Effector memory CD4-positive, alpha-beta T cell (primary cell): Measurements from ENCODE around the gene POU4F3.

Source experiments
- DNase-seq, 3 donors: peaks; one replicate each; pipeline ENCODE4 v3.0.0-alpha.2; 2020
- H3K27ac ChIP-seq: 2 replicates; pipeline ENCODE4 v1.7.0; 2013; ENCODE audit warnings: mild to moderate bottlenecking, low read length, moderate library complexity; ENCODE audit not compliant: insufficient read depth, poor library complexity, severe bottlenecking
- H3K27me3 ChIP-seq: replicated peaks from 2 replicates; pipeline ENCODE4 v1.7.0; 2013; ENCODE audit warnings: mild to moderate bottlenecking, low read length; ENCODE audit not compliant: insufficient read depth, control insufficient read depth, poor library complexity, severe bottlenecking
- H3K36me3 ChIP-seq: 2 replicates; pipeline ENCODE4 v1.7.0; 2013; ENCODE audit warnings: mild to moderate bottlenecking, low read length, moderate library complexity; ENCODE audit not compliant: control insufficient read depth, insufficient read depth
- H3K4me1 ChIP-seq: 2 replicates; pipeline ENCODE4 v1.7.0; 2013; ENCODE audit warnings: low read length, mild to moderate bottlenecking; ENCODE audit not compliant: control insufficient read depth, insufficient read depth, poor library complexity, severe bottlenecking
- H3K4me3 ChIP-seq: 2 replicates; pipeline ENCODE4 v1.7.0; 2013; ENCODE audit warnings: low read length, low read depth, mild to moderate bottlenecking; ENCODE audit not compliant: insufficient read depth, poor library complexity, severe bottlenecking
- H3K9me3 ChIP-seq: 2 replicates; pipeline ENCODE4 v1.7.0; 2013; ENCODE audit warnings: mild to moderate bottlenecking, low read length, moderate library complexity; ENCODE audit not compliant: control insufficient read depth

The POU4F3 gene

GRCh38 chr5:146380714-146381113 lies 42.1 kb downstream of the POU4F3 start:
- Histone ChIP-seq H3K36me3 (no peaks in the 10 kb centered on the region), H3K27ac (no peak overlapping the region), H3K9me3 (no peaks in the 10 kb centered on the region), H3K4me1 (no peaks in the 10 kb centered on the region), H3K27me3 (peaks cover 2% of the 10 kb centered on the region), H3K4me3 (no peak overlapping the region)
- no peak for DNase-seq

DNA sequence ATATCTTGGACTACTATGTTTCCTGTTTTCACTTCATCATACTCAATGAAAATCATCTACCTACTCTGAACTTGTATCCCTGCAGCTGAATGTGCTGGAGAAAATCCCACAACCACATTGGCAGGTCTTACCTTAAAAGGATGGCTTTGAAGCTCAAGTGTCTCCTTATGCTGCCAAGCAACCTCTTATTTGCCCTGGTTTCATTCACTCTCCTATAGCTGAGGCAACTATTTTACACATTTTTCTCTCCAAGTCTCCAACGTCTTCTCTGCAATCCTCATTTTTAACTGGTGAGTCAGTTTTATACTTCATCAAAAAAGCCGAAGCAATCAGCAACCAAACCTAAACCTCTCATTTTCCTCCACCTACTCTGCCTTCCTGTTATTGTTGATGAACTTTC lies 49.7 kb downstream of the POU4F3 start:
- no peak overlapping the region for H3K27ac ChIP-seq
- no peaks in the 10 kb centered on the region for H3K27me3 ChIP-seq
- no peak overlapping the region for H3K4me3 ChIP-seq
- no peak for DNase-seq
- no peaks in the 10 kb centered on the region for H3K36me3 ChIP-seq
- H3K4me1 ChIP-seq: no peaks in the 10 kb centered on the region
- no peaks in the 10 kb centered on the region for H3K9me3 ChIP-seq

- Histone ChIP-seq H3K4me3 (no peak overlapping the region), H3K27me3 (no peaks in the 10 kb centered on the region), H3K36me3 (no peaks in the 10 kb centered on the region), H3K4me1 (no peaks in the 10 kb centered on the region), H3K9me3 (no peaks in the 10 kb centered on the region), H3K27ac (no peak overlapping the region)
- no peak for DNase-seq
Measured at GRCh38 chr5:146390469-146390868, 51.8 kb downstream of the POU4F3 start.
